OCI-LY3 (cell line): ENCODE measurements around the gene DNAI2.

ENCODE experiments used
- H2AFZ ChIP-seq: fragments of 200-600, 300-600 bp; shearing (Covaris generic); 2 replicates; pipeline ENCODE4 v1.6.0; 2014; ENCODE audit warnings: antibody characterized with exemption, low read depth, low read length
- H3K27ac ChIP-seq: fragments of 200-600, 300-600 bp; sonication (generic); 2 replicates; pipeline ENCODE4 v1.5.1; 2014; ENCODE audit warnings: mild to moderate bottlenecking, low read length, moderate library complexity, mixed read lengths
- H3K27me3 ChIP-seq: fragments of 200-600, 300-600 bp; sonication (generic); 2 replicates; pipeline ENCODE4 v1.6.1; 2014; ENCODE audit warnings: low read depth, low read length, mixed read lengths
- H3K36me3 ChIP-seq: fragments of 200-600, 300-600 bp; sonication (generic); replicated peaks from 2 replicates; pipeline ENCODE3; 2014; ENCODE audit warnings: low read depth, low read length, mixed read lengths
- H3K4me1 ChIP-seq: fragments of 300-600, 200-600 bp; sonication (generic); 2 replicates; pipeline ENCODE4 v1.6.1; 2014; ENCODE audit warnings: low read length, mixed read lengths
- H3K4me2 ChIP-seq: fragments of 200-600, 300-600 bp; sonication (generic); 2 replicates; pipeline ENCODE4 v1.6.1; 2014; ENCODE audit warnings: low read length, mixed read lengths
- H3K4me3 ChIP-seq: fragments of 300-600, 200-600 bp; sonication (generic); 2 replicates; pipeline ENCODE4 v1.5.1; 2014; ENCODE audit warnings: antibody characterized with exemption, mild to moderate bottlenecking, low read length, moderate library complexity
- H3K79me2 ChIP-seq: fragments of 300-600, 200-600 bp; shearing (Covaris generic); 2 replicates; pipeline ENCODE4 v1.6.1; 2014; ENCODE audit warnings: mild to moderate bottlenecking, low read length, mixed read lengths
- H3K9ac ChIP-seq: fragments of 300-600, 200-600 bp; shearing (Covaris generic); 2 replicates; pipeline ENCODE4 v1.6.0; 2014; ENCODE audit warnings: mild to moderate bottlenecking, low read length, moderate library complexity
- H3K9me3 ChIP-seq: fragments of 200-600, 300-600 bp; shearing (Covaris generic); 2 replicates; pipeline ENCODE4 v1.6.1; 2014; ENCODE audit warnings: low read length, mixed read lengths; ENCODE audit not compliant: insufficient read depth
- H4K20me1 ChIP-seq: fragments of 200-600, 300-600 bp; sonication (generic); 2 replicates; pipeline ENCODE4 v1.6.1; 2016; ENCODE audit warnings: low read length, mixed read lengths; ENCODE audit not compliant: insufficient read depth
- EZH2phosphoT487 ChIP-seq: fragments of 200-600 bp; shearing (Covaris generic); IDR thresholded peaks from 2 replicates; pipeline ENCODE4 v1.6.1; 2018; ENCODE audit warnings: antibody characterized with exemption, mixed run types, low read depth
- TF ChIP-seq, protein P1 (sequence below): fragments of 200-600, 300-600 bp; sonication (generic); IDR thresholded peaks from 2 replicates; pipeline ENCODE4 v1.5.1; 2014; ENCODE audit warnings: antibody characterized with exemption, low read length, low read depth

Gene DNAI2

DNA sequence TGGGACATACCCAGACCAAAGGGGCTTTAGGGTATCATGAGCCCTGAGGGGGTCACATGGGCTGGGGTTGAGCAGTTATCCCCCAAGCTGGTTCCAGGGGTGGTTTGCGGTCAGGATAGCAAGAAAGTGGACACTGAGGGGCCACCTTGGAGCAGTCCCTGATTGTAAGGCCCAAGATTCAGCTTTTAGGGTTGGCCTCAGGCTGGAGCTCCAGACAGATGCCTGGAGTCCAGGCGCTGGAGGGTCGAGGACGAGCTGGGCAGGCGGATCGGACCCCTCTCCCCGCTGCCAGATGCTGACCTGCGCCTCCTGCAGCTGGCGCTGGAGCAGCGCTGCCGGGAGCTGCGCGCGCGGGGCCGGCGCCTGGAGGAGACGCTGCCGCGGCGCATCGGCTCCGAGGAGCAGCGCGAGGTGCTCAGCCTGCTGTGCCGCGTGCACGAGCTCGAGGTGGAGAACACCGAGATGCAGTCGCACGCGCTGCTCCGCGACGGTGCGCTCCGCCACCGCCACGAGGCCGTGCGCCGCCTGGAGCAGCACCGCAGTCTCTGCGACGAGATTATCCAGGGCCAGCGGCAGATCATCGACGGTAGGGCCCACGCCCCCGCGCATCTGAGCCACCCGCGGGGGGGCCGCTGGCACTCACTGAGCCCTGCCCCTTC, 77.6 kb downstream of the DNAI2 start:
- no peaks in the 10 kb centered on the region for H3K36me3 ChIP-seq
- H3K9ac ChIP-seq: no peak overlapping the region
- H4K20me1 ChIP-seq: no peaks in the 10 kb centered on the region
- H3K4me1 ChIP-seq: no peaks in the 10 kb centered on the region
- no peak for TF ChIP-seq EZH2phosphoT487
- TF ChIP-seq, protein P1, sequence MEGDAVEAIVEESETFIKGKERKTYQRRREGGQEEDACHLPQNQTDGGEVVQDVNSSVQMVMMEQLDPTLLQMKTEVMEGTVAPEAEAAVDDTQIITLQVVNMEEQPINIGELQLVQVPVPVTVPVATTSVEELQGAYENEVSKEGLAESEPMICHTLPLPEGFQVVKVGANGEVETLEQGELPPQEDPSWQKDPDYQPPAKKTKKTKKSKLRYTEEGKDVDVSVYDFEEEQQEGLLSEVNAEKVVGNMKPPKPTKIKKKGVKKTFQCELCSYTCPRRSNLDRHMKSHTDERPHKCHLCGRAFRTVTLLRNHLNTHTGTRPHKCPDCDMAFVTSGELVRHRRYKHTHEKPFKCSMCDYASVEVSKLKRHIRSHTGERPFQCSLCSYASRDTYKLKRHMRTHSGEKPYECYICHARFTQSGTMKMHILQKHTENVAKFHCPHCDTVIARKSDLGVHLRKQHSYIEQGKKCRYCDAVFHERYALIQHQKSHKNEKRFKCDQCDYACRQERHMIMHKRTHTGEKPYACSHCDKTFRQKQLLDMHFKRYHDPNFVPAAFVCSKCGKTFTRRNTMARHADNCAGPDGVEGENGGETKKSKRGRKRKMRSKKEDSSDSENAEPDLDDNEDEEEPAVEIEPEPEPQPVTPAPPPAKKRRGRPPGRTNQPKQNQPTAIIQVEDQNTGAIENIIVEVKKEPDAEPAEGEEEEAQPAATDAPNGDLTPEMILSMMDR: no peak
- H2AFZ ChIP-seq: no peak overlapping the region
- H3K27ac ChIP-seq: no peak overlapping the region
- no peak overlapping the region for H3K4me2 ChIP-seq
- no peak overlapping the region for H3K4me3 ChIP-seq
- H3K27me3 ChIP-seq: no peaks in the 10 kb centered on the region; the same call in 1 of the 2 replicates
- no peaks in the 10 kb centered on the region for H3K79me2 ChIP-seq
- no peaks in the 10 kb centered on the region for H3K9me3 ChIP-seq

DNA sequence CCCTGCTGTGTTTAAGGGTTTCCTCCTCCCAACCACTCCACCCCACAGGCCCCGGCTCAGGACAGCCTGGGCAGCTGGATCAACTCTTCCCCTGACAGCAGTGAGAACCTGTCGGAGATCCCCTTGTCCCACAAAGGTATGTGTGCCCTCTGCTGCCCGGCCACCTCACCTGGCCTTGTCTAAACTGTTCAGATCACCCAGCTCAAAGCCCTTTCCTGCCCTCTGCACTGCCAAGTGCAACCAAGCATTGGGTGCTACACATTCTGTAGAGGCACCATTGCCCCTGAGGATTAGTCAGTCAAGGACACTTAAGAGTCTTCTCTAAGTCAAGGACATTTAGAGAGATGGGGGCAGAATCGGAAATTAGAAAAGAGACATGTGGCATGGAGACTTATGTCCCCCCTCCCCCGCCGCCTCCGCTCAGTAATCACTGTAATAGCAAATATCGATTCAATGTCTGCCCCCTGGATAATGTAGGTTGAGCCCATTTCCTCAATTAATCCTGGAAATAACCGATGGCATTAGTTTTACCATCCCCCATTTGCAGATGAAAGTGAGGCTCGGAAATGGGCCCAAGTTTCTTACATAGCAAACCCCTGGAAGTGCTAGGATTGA, 79.5 kb downstream of the DNAI2 start:
- Histone ChIP-seq H3K79me2 (no peaks in the 10 kb centered on the region), H3K9ac (no peak overlapping the region), H3K4me1 (no peaks in the 10 kb centered on the region), H3K27me3 (no peaks in the 10 kb centered on the region; the same call in 1 of the 2 replicates), H3K4me3 (no peak overlapping the region), H3K27ac (no peak overlapping the region), H3K36me3 (no peaks in the 10 kb centered on the region), H2AFZ (0 out of 2 replicates have a peak overlapping the region, but pooled peaks have one; percentile 46), H3K4me2 (peak overlapping the region; percentile 41; the same call in 1 of the 2 replicates), H3K9me3 (no peaks in the 10 kb centered on the region), H4K20me1 (no peaks in the 10 kb centered on the region)
- no peak for TF ChIP-seq EZH2phosphoT487
- TF ChIP-seq, protein P1: no peak

DNA sequence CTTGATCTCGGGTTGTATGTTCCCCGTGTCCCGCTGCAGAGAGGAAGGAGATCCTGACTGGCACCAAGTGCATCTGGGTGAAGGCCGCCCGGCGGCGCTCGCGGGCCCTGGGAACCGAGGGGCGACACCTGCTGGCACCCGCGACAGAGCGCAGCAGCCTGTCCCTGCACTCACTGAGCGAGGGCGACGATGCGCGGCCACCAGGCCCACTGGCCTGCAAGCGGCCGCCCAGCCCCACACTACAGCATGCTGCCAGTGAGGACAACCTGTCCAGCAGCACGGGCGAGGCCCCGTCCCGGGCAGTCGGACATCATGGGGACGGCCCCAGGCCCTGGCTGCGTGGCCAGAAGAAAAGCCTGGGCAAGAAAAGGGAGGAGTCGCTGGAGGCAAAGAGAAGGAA, 80.1 kb downstream of the DNAI2 start:
- H3K4me2 ChIP-seq: peak overlapping the region; percentile 41; the same call in 1 of the 2 replicates
- H4K20me1 ChIP-seq: no peaks in the 10 kb centered on the region
- H3K79me2 ChIP-seq: no peaks in the 10 kb centered on the region
- TF ChIP-seq, protein P1: peak; percentile 80
- no peak for TF ChIP-seq EZH2phosphoT487
- H3K9ac ChIP-seq: no peak overlapping the region
- no peaks in the 10 kb centered on the region for H3K36me3 ChIP-seq
- no peak overlapping the region for H3K27ac ChIP-seq
- H2AFZ ChIP-seq: 0 out of 2 replicates have a peak overlapping the region, but pooled peaks have one; percentile 46
- no peaks in the 10 kb centered on the region; the same call in 1 of the 2 replicates for H3K27me3 ChIP-seq
- H3K9me3 ChIP-seq: no peaks in the 10 kb centered on the region
- no peak overlapping the region for H3K4me3 ChIP-seq
- no peaks in the 10 kb centered on the region for H3K4me1 ChIP-seq

DNA sequence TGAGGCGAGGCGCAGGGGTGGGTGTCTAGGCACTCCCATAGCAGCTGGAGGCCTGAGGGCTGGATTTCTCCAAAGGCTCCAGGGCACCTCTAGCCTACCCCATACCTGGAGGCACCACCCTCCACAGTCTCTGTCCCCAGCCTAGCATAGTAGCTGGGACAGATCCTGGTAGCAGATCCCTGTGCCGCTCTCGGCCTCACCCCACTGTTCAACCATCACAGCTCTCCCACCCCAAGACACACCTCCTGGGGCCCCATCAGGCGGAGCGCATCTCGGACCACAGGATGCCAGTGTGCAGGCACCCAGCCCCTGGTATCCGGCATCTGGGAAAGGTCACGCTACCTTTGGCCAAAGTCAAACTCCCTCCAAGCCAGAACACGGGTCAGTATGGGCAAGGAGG, 80.5 kb downstream of the DNAI2 start:
- H3K4me3 ChIP-seq: no peak overlapping the region
- H2AFZ ChIP-seq: no peak overlapping the region
- no peaks in the 10 kb centered on the region; the same call in 1 of the 2 replicates for H3K27me3 ChIP-seq
- no peak overlapping the region for H3K27ac ChIP-seq
- no peaks in the 10 kb centered on the region for H3K9me3 ChIP-seq
- TF ChIP-seq, protein P1: no peak
- no peak for TF ChIP-seq EZH2phosphoT487
- H3K79me2 ChIP-seq: no peaks in the 10 kb centered on the region
- no peaks in the 10 kb centered on the region for H4K20me1 ChIP-seq
- no peaks in the 10 kb centered on the region for H3K4me1 ChIP-seq
- H3K36me3 ChIP-seq: no peaks in the 10 kb centered on the region
- H3K4me2 ChIP-seq: no peak overlapping the region
- no peak overlapping the region for H3K9ac ChIP-seq
